Measurements from ENCODE around the gene NARF.

DNA sequence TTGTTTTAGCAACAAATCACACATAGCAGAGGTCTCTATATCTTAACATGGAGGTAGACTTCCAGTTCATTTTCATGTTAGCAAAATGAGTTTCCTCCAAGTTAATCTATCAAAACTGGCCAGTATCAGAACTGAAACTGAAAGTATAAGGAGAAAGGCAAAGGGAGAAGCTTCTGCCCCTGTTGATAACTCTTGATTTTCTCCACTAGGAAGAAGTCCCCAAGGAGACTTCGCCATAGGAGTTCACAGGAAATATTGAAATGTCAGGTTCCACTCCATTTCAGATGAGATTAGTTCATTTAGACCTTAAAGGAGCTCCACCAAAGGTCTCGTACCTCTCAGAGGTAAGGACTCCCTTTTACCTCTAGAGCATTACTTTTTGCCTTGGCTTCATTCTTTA lies 39.0 kb upstream of the NARF start:
- TF ChIP-seq, protein P1, sequence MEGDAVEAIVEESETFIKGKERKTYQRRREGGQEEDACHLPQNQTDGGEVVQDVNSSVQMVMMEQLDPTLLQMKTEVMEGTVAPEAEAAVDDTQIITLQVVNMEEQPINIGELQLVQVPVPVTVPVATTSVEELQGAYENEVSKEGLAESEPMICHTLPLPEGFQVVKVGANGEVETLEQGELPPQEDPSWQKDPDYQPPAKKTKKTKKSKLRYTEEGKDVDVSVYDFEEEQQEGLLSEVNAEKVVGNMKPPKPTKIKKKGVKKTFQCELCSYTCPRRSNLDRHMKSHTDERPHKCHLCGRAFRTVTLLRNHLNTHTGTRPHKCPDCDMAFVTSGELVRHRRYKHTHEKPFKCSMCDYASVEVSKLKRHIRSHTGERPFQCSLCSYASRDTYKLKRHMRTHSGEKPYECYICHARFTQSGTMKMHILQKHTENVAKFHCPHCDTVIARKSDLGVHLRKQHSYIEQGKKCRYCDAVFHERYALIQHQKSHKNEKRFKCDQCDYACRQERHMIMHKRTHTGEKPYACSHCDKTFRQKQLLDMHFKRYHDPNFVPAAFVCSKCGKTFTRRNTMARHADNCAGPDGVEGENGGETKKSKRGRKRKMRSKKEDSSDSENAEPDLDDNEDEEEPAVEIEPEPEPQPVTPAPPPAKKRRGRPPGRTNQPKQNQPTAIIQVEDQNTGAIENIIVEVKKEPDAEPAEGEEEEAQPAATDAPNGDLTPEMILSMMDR (conservative IDR thresholded peaks at IDR 0.05; ENCODE audit: low read depth, low read length): no peak
- no peak for TF ChIP-seq EZH2phosphoT487 (IDR thresholded peaks at IDR 0.05; ENCODE audit: borderline replicate concordance, low read length)
